GM12878 (cell line): ENCODE data around the gene OSBPL2.

Experiments
- CBFB ChIP-seq: IDR thresholded peaks from 2 replicates; pipeline ENCODE4 v1.6.1; 2016; ENCODE audit warnings: antibody characterized with exemption, low read depth
- CTCF ChIP-seq, 3 experiments: IDR thresholded peaks in 2 of 3; conservative IDR thresholded peaks in 1 of 3; 2 replicates each; pipeline ENCODE4 v1.5.1; 2011; ENCODE audit warnings: low read depth in 3 of 3, low read length in 3 of 3, mild to moderate bottlenecking in 3 of 3, control low read depth in 2 of 3, moderate library complexity in 2 of 3, inconsistent platforms in 1 of 3, mixed read lengths in 1 of 3; ENCODE audit not compliant: control insufficient read depth in 2 of 3, insufficient read depth in 1 of 3; ENCODE audit errors: extremely low read depth in 1 of 3
- FOXM1 ChIP-seq: IDR thresholded peaks from 2 replicates; pipeline ENCODE4 v1.6.1; 2012; ENCODE audit warnings: low read depth, mild to moderate bottlenecking, inconsistent platforms, low read length, moderate library complexity
- POLR2A ChIP-seq: IDR thresholded peaks from 2 replicates; pipeline ENCODE4 v1.6.1; 2011; ENCODE audit warnings: low read depth, mild to moderate bottlenecking, low read length
- POLR2AphosphoS5 ChIP-seq: IDR thresholded peaks from 2 replicates; pipeline ENCODE4 v1.6.1; 2011; ENCODE audit warnings: mild to moderate bottlenecking, low read length, inconsistent platforms

GRCh38 chr20:62197311-62197710 lies 41.0 kb upstream of the OSBPL2 start:
- TF ChIP-seq POLR2A (no peak), POLR2AphosphoS5 (no peak), CTCF (IDR thresholded peaks at IDR 0.05 in 2 of 3, conservative IDR thresholded peaks at IDR 0.05 in 1 of 3; ENCODE audit: control insufficient read depth in 2 of 3, extremely low read depth in 1 of 3, insufficient read depth in 1 of 3, low read depth in 3 of 3, low read length in 3 of 3) (no peak), FOXM1 (no peak), CBFB (no peak)
